Activated CD8-positive, alpha-beta T cell treated with anti-CD3 and anti-CD28 coated beads for 36 hours (primary cell): ENCODE data around the gene CDK5. TPM values are rescaled to one million over a fixed set of nuclear protein-coding genes. Genes with fewer than 3 reads are reported as not detected.

Experiments used
- ATAC-seq: fragments of 200-7000 bp; cut with Tn5 transposase; one replicate; pipeline ENCODE4 v1.10.0; 2021; ENCODE audit warnings: mild to moderate bottlenecking, moderate library complexity
- CTCF ChIA-PET: fragments of 350-600 bp; sonication (Branson Sonifier 250); formaldehyde crosslinking; loops from one replicate; lab custom pipeline; 2021; ENCODE audit warnings: antibody characterized with exemption; lab: Charles Lee
- POLR2A ChIA-PET: fragments of 350-600 bp; sonication (Branson Sonifier 250); formaldehyde crosslinking; loops from one replicate; lab custom pipeline; 2021; ENCODE audit warnings: antibody characterized with exemption; lab: Charles Lee
- DNase-seq: peaks from one replicate; pipeline ENCODE4 v3.0.0-alpha.2; 2020
- H3K27ac Mint-ChIP-seq: one replicate; pipeline ENCODE4 v1.8.0; 2021; ENCODE audit warnings: mild to moderate bottlenecking, mixed read lengths
- H3K27me3 Mint-ChIP-seq: one replicate; pipeline ENCODE4 v1.8.0; 2021; ENCODE audit warnings: mixed read lengths
- H3K36me3 Mint-ChIP-seq: one replicate; pipeline ENCODE4 v1.8.0; 2021; ENCODE audit warnings: low read depth, mixed read lengths
- H3K4me1 Mint-ChIP-seq: one replicate; pipeline ENCODE4 v1.8.0; 2021; ENCODE audit warnings: low read depth, mixed read lengths
- H3K4me3 Mint-ChIP-seq: one replicate; pipeline ENCODE4 v1.8.0; 2021; ENCODE audit warnings: mild to moderate bottlenecking, moderate library complexity, mixed read lengths
- H3K9me3 Mint-ChIP-seq: one replicate; pipeline ENCODE4 v1.8.0; 2021; ENCODE audit warnings: mixed read lengths
- intact Hi-C: fragments of 100-400 bp; cut with micrococcal nuclease; formaldehyde crosslinking; loops from one replicate; pipeline ENCODE4 v1.10.0; 2022
- total RNA-seq, 2 experiments: library from RNA; stranded (reverse); gene quantifications; one replicate each; pipeline ENCODE4 v1.2.3, GENCODE V29; 2021
- TF ChIP-seq, protein P1 (sequence below): fragments of 200-600 bp; IDR thresholded peaks from one replicate; pipeline ENCODE4 v1.8.0; 2022; ENCODE audit warnings: antibody characterized with exemption, mild to moderate bottlenecking

The CDK5 gene
- total RNA-seq, 2 experiments from 2014 or later, result 9.9 to 10.4 TPM

DNA sequence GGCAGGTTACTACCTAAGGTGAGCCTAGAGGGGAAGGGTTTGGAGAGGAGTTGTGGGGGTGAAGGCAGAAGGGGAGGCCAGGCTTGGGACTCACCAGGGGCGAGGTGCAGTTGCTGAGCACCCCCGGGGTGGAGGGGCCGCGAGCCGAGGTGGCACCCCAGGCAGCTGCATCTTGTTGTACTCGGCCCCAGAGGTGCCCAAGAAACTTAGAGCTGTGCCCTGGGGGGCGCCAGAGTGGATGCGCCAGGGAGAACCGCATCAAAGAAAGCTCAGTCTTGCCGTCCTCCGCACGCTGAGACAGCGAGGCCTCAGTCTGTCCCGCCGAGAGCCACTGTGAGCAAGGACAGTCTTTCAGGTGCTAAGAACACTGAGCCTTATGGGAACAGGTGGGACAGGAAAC lies 40.8 kb downstream of the CDK5 start:
- POLR2A ChIA-PET, result interaction anchor here (0.9 kb wide), 1 partner anchor 22 kb away, joined by 3 read pairs; no protein-coding TSS in a partner anchor
- Mint-ChIP-seq H3K4me3 (peak overlapping the region; percentile 79), H3K4me1 (peaks cover 61% of the 10 kb centered on the region), H3K27ac (peak overlapping the region; percentile 75), H3K36me3 (peaks cover 14% of the 10 kb centered on the region), H3K9me3 (no peaks in the 10 kb centered on the region), H3K27me3 (peaks cover 10% of the 10 kb centered on the region)
- ATAC-seq (no peak), DNase-seq (peak; percentile 34)
- intact Hi-C loops, result no loop called here
- CTCF ChIA-PET, result interaction anchor here (1.0 to 8.6 kb wide), 8 partner anchors 8 to 95 kb away, joined by 3 to 73 read pairs (median 14); partner anchors contain the start of genes ABCB8 and FASTK
- TF ChIP-seq, protein P1, sequence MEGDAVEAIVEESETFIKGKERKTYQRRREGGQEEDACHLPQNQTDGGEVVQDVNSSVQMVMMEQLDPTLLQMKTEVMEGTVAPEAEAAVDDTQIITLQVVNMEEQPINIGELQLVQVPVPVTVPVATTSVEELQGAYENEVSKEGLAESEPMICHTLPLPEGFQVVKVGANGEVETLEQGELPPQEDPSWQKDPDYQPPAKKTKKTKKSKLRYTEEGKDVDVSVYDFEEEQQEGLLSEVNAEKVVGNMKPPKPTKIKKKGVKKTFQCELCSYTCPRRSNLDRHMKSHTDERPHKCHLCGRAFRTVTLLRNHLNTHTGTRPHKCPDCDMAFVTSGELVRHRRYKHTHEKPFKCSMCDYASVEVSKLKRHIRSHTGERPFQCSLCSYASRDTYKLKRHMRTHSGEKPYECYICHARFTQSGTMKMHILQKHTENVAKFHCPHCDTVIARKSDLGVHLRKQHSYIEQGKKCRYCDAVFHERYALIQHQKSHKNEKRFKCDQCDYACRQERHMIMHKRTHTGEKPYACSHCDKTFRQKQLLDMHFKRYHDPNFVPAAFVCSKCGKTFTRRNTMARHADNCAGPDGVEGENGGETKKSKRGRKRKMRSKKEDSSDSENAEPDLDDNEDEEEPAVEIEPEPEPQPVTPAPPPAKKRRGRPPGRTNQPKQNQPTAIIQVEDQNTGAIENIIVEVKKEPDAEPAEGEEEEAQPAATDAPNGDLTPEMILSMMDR, result no peak

DNA sequence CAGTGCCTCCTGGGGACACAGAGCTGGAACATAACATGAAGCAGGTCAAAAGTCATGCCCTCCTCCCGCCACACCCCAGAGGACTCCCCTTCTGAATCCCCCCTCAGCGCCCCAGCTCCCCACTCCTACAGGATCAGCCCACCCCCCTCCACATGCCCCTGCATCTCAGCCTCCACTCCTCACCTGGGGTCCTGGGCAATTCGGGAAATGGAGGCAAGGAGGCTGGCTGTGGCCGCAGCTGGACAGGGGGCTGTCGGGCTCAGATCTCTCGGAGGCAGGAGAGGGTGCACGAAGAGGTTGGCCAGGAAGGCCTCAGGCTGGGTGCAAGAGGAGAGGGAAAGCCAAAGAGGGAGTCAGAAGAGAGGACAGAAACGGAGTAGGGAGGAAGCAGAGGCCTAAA lies 41.2 kb downstream of the CDK5 start:
- H3K36me3 Mint-ChIP-seq, result peaks cover 14% of the 10 kb centered on the region
- H3K4me1 Mint-ChIP-seq, result peaks cover 65% of the 10 kb centered on the region
- DNase-seq, result no peak
- intact Hi-C loops, result no loop called here
- H3K27me3 Mint-ChIP-seq, result peaks cover 10% of the 10 kb centered on the region
- no peaks in the 10 kb centered on the region for H3K9me3 Mint-ChIP-seq
- H3K4me3 Mint-ChIP-seq, result peak overlapping the region; percentile 79
- TF ChIP-seq, protein P1, result no peak
- CTCF ChIA-PET, result interaction anchor here (1.2 to 8.6 kb wide), 7 partner anchors 8 to 95 kb away, joined by 3 to 73 read pairs (median 22); partner anchors contain the start of gene ABCB8
- no peak for ATAC-seq
- peak overlapping the region; percentile 20 for H3K27ac Mint-ChIP-seq
- POLR2A ChIA-PET, result interaction anchor here (0.9 kb wide), 1 partner anchor 22 kb away, joined by 3 read pairs; no protein-coding TSS in a partner anchor

DNA sequence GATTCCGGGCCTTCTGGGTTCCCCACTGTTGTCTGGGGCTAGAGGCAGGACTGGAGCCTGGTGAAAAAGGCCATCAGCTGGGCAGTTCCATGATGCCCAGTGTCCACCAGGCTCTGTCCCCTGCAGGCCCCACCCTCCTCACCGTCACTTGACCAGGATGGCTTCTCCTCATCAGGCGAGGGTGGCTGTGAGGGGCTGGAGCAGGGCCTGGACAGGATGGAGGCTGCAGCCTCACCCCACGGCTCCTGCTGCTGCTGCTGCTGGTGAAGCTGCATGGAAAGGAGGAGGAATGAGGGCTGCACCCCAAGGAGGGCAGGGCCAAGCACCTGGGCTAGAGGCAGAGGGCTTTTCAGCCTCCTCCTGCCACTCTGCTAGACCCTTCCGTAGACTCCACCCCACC lies 41.7 kb downstream of the CDK5 start:
- POLR2A ChIA-PET, result no interaction called here
- Mint-ChIP-seq H3K4me3 (no peak overlapping the region), H3K27me3 (peaks cover 10% of the 10 kb centered on the region), H3K9me3 (no peaks in the 10 kb centered on the region), H3K27ac (peak overlapping the region; percentile 20), H3K36me3 (peaks cover 14% of the 10 kb centered on the region), H3K4me1 (peaks cover 68% of the 10 kb centered on the region)
- TF ChIP-seq, protein P1, result no peak
- CTCF ChIA-PET, result interaction anchor here (1.2 to 8.6 kb wide), 4 partner anchors 14 to 96 kb away, joined by 3 to 73 read pairs (median 17); partner anchors contain the start of gene ABCB8
- intact Hi-C loops, result no loop called here
- ATAC-seq (no peak), DNase-seq (no peak)

DNA sequence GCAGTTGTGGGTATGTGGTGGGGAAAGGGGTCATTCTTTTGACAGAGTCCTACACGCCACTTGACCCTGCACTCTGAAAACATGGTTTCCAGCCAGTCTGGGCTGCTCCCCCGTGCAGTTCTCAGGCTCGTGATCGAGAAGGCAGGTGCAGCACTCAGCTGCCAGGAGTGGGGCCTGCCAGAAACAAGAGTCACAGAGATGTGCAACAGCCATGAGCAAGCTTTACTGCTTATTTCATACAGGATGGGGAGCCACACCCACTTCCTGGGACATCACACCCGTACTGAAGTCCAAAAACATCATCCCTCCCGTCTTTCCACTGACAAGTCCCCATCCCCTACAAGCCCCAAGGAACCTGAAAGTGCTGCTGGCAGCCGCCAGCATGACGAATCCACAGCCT lies 42.7 kb downstream of the CDK5 start:
- Mint-ChIP-seq H3K4me1 (peaks cover 78% of the 10 kb centered on the region), H3K4me3 (peak overlapping the region; percentile 75), H3K27ac (peak overlapping the region; percentile 90), H3K36me3 (peaks cover 14% of the 10 kb centered on the region), H3K9me3 (no peaks in the 10 kb centered on the region), H3K27me3 (peaks cover 3% of the 10 kb centered on the region)
- intact Hi-C loops, result no loop called here
- TF ChIP-seq, protein P1, result no peak
- ChIA-PET CTCF (interaction anchor here (0.6 to 8.6 kb wide), 5 partner anchors 15 to 109 kb away, joined by 3 to 73 read pairs (median 4); partner anchors contain the start of gene ABCB8), POLR2A (interaction anchor here (0.6 to 1.6 kb wide), 4 partner anchors 11 to 70 kb away, joined by 3 to 4 read pairs (median 4); no protein-coding TSS in a partner anchor)
- peak; percentile 59 for DNase-seq
- no peak for ATAC-seq
